Measurements from ENCODE around the gene ZBTB16.

DNA sequence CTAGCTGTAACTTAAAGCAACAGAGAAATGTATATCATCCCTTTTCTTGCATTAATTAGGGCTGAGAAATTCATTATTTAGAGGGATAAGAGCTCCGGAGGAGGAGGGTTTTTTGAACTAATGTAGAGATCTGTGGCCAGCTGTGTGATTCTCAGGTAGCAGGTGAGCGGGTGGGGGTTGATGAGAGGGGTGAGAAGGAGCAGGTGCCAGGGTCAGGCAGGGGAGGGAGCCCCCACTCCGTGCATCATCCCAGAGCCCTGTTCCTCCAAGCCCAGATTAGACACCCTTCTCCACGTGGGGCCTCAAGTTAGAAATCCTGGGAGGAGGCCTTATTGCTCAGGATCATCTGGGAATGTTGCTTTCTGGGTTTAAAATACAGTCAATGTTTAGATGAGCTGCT is 24.9 kb downstream of the ZBTB16 start:
- TF ChIP-seq POLR2A (IDR thresholded peaks at IDR 0.05; ENCODE audit: low read length) (no peak), GATA1 (IDR thresholded peaks at IDR 0.05; ENCODE audit: low read depth, low read length) (no peak)

All from erythroblast (primary cell).